ENCODE data around the gene TSN. TPM values are rescaled to one million over a fixed set of nuclear protein-coding genes. Genes with fewer than 3 reads are reported as not detected.

TSN gene
- total RNA-seq, 4 donors from 2014 or later, result 31.8 to 49.3 (median 41.2) TPM

DNA sequence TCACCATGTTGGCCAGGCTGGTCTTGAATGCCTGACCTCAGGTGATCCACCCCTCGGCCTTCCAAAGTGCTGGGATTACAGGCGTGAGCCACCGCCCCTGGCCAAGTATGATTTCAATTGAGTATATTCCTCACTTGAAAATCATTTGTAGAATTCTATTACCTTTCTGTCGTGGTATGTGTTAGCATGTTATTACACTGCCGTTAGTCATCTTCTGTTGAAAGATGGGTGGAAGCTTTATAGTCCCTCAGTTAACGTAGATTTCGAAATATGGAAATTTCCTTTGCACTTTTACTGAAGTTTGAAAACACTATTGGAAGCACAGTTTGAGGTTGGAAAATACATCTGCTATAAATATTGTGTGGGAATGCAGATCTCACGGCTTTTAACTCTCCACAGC, 33.5 kb upstream of the TSN start:
- Histone ChIP-seq H3K27ac (peak overlapping the region; percentile 82 to 90 (median 84)), H3K36me3 (peaks cover 0 to 5% of the 10 kb centered on the region in 2 donors), H3K4me3 (peak overlapping the region in 1 of 4 donors; percentile 24), H3K27me3 (no peaks in the 10 kb centered on the region), H3K4me1 (peaks cover 14 to 17% of the 10 kb centered on the region in 2 donors), H3K9me3 (no peaks in the 10 kb centered on the region)
- TF ChIP-seq, protein P1, sequence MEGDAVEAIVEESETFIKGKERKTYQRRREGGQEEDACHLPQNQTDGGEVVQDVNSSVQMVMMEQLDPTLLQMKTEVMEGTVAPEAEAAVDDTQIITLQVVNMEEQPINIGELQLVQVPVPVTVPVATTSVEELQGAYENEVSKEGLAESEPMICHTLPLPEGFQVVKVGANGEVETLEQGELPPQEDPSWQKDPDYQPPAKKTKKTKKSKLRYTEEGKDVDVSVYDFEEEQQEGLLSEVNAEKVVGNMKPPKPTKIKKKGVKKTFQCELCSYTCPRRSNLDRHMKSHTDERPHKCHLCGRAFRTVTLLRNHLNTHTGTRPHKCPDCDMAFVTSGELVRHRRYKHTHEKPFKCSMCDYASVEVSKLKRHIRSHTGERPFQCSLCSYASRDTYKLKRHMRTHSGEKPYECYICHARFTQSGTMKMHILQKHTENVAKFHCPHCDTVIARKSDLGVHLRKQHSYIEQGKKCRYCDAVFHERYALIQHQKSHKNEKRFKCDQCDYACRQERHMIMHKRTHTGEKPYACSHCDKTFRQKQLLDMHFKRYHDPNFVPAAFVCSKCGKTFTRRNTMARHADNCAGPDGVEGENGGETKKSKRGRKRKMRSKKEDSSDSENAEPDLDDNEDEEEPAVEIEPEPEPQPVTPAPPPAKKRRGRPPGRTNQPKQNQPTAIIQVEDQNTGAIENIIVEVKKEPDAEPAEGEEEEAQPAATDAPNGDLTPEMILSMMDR (IDR thresholded peaks at IDR 0.05 in 4 of 5, conservative IDR thresholded peaks at IDR 0.05 in 1 of 5), result no peak
- no peak for TF ChIP-seq POLR2A (IDR thresholded peaks at IDR 0.05)
- peak; percentile 21 to 42 for ATAC-seq
- DNase-seq, result no peak
- in situ Hi-C loops (cut with MboI; ENCODE audit: low sequenced_read_pairs in 4 of 4), result loop anchor here (10.0 to 25.0 kb wide), 4 partner anchors 185 to 310 kb away; partner anchors contain the start of gene RNU4ATAC (in 3 of the 4)
- intact Hi-C loops (cut with DNase I; ENCODE audit: low total_unique reads), result loop anchor here (5.0 to 10.0 kb wide), 2 partner anchors 55 to 787 kb away; no protein-coding TSS in a partner anchor

DNA sequence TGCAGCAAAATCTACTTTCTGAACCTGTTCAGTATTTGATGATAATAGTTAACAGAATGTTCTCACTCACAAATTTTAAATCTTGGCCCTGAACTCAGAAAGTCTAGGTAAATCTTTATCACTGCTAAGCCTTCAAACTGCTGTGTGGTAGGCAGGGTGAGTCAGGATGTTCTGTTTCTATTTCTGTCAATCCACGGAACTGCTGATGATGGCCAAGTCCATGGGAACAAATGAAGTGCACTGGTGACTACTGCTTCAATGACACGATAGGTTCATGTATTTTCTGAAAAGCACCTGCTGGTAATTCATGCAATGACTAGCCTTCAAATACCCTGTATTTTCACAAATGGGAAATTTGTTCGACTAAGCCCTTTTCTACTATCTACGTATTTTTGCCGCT, 33.0 kb upstream of the TSN start:
- ATAC-seq (peak; percentile 92 to 96), DNase-seq (peak; percentile 47 to 64)
- H3K4me3 ChIP-seq, result no peak overlapping the region
- H3K27ac ChIP-seq, result peak overlapping the region; percentile 82 to 90 (median 84)
- H3K9me3 ChIP-seq, result no peaks in the 10 kb centered on the region
- TF ChIP-seq, protein P1 (IDR thresholded peaks at IDR 0.05 in 4 of 5, conservative IDR thresholded peaks at IDR 0.05 in 1 of 5), result no peak
- TF ChIP-seq POLR2A (IDR thresholded peaks at IDR 0.05), result no peak
- H3K27me3 ChIP-seq, result no peaks in the 10 kb centered on the region
- peaks cover 2 to 11% of the 10 kb centered on the region in 2 donors for H3K36me3 ChIP-seq
- peaks cover 12 to 17% of the 10 kb centered on the region in 2 donors for H3K4me1 ChIP-seq
- in situ Hi-C loops (cut with MboI; ENCODE audit: low sequenced_read_pairs in 4 of 4) (loop anchor here (10.0 to 25.0 kb wide), 4 partner anchors 185 to 310 kb away; partner anchors contain the start of gene RNU4ATAC (in 3 of the 4)), intact Hi-C loops (cut with DNase I; ENCODE audit: low total_unique reads) (loop anchor here (5.0 to 10.0 kb wide), 2 partner anchors 55 to 788 kb away; no protein-coding TSS in a partner anchor)

DNA sequence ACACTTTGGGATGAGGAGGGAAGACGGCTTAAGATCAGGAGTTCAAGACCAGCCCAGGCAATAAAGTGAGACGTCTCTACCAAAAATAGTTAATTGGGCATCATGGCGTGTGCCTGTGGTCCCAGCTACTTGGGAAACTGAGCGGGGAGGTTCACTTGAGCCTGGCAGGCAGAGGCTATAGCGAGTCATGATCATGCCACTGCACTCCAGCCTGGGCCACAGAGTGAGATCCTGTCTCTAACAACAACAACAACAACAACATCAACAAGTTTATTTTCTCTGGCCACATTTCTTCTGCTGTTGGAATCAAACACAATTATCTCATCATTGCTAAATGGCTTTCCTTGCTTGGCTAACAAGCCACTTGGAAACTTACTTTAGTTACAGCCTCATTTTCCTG, 32.1 kb upstream of the TSN start:
- intact Hi-C loops (cut with DNase I; ENCODE audit: low total_unique reads), result loop anchor here (5.0 to 10.0 kb wide), 2 partner anchors 56 to 789 kb away; no protein-coding TSS in a partner anchor

DNA sequence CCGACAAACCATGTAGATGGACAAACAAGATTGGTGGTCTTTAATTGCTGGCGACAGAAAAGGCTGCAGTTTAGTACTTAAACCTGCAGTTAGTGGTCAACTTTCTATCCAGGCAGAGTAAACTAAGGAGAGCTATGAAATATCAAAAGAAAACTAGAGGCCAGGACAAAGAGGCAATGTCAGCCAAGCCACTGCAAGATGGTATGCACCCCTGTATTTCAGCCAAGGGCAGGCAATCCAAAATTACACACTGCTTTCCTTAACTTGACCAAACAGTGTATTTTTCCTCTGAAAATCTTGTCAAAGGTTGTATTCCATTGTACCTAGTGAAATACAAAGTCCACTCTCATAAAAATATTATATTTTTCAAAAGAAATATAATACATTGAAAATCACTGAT, 28.1 kb upstream of the TSN start:
- no peak for TF ChIP-seq POLR2A (IDR thresholded peaks at IDR 0.05)
- TF ChIP-seq, protein P1 (IDR thresholded peaks at IDR 0.05 in 4 of 5, conservative IDR thresholded peaks at IDR 0.05 in 1 of 5), result no peak
- DNase-seq (no peak), ATAC-seq (no peak)
- no peak overlapping the region for H3K27ac ChIP-seq
- intact Hi-C loops (cut with DNase I; ENCODE audit: low total_unique reads) (loop anchor here (10.0 kb wide), 1 partner anchor 793 kb away; no protein-coding TSS in a partner anchor), in situ Hi-C loops (cut with MboI; ENCODE audit: low sequenced_read_pairs in 4 of 4) (loop anchor here in 2 of 4 donors (10.0 kb wide), 2 partner anchors 193 to 203 kb away; partner anchors contain the start of gene RNU4ATAC (in 1 of the 2))
- H3K36me3 ChIP-seq, result peaks cover 5 to 57% of the 10 kb centered on the region in 2 donors
- H3K27me3 ChIP-seq, result no peaks in the 10 kb centered on the region
- no peaks in the 10 kb centered on the region for H3K9me3 ChIP-seq
- peaks cover 6 to 7% of the 10 kb centered on the region in 2 donors for H3K4me1 ChIP-seq
- H3K4me3 ChIP-seq, result no peak overlapping the region

More for the DNA sequence above, 32.1 kb upstream of the TSN start:
- no peak for ATAC-seq
- H3K27me3 ChIP-seq, result no peaks in the 10 kb centered on the region
- no peak overlapping the region for H3K4me3 ChIP-seq
- no peaks in the 10 kb centered on the region for H3K9me3 ChIP-seq
- peak overlapping the region; percentile 82 to 90 (median 84) for H3K27ac ChIP-seq
- peaks cover 5 to 19% of the 10 kb centered on the region in 2 donors for H3K36me3 ChIP-seq
- no peak for TF ChIP-seq POLR2A (IDR thresholded peaks at IDR 0.05)
- TF ChIP-seq, protein P1 (IDR thresholded peaks at IDR 0.05 in 4 of 5, conservative IDR thresholded peaks at IDR 0.05 in 1 of 5), result no peak
- no peak for DNase-seq
- H3K4me1 ChIP-seq, result peaks cover 12 to 17% of the 10 kb centered on the region in 2 donors
- in situ Hi-C loops (cut with MboI; ENCODE audit: low sequenced_read_pairs in 4 of 4), result loop anchor here (10.0 to 25.0 kb wide), 4 partner anchors 186 to 311 kb away; partner anchors contain the start of gene RNU4ATAC (in 3 of the 4)

All from gastrocnemius medialis (tissue), 4 donors.